B cell (primary cell): ENCODE measurements around the gene LRP5. TPM values are rescaled to one million over a fixed set of nuclear protein-coding genes. Genes with fewer than 3 reads are reported as not detected.

Experiments used
- ATAC-seq: fragments of 200-7000 bp; cut with Tn5 transposase; one replicate; pipeline ENCODE4 v1.10.0; 2021; ENCODE audit warnings: low read depth, mild to moderate bottlenecking, moderate number of reproducible peaks, moderate library complexity
- CTCF ChIA-PET: fragments of 350-600 bp; sonication (Branson Sonifier 250); formaldehyde crosslinking; loops from one replicate; lab custom pipeline; 2021; ENCODE audit warnings: antibody characterized with exemption, inconsistent platforms; lab: Charles Lee
- POLR2A ChIA-PET: fragments of 350-600 bp; sonication (Branson Sonifier 250); formaldehyde crosslinking; loops from one replicate; lab custom pipeline; 2021; ENCODE audit warnings: antibody characterized with exemption; lab: Charles Lee
- DNase-seq: peaks from one replicate; pipeline ENCODE4 v3.0.0; 2013
- H2AFZ ChIP-seq: 2 replicates; pipeline ENCODE4 v1.6.1; 2012; ENCODE audit warnings: mild to moderate bottlenecking, low read depth, low read length; ENCODE audit not compliant: insufficient read depth, poor library complexity, severe bottlenecking
- H3K27ac ChIP-seq, 2 donors: 1 replicate in 1 of 2; 2 replicates in 1 of 2; pipeline ENCODE4 v1.5.1; 2012 to 2013; ENCODE audit warnings: low read length in 2 of 2, mild to moderate bottlenecking in 2 of 2, moderate library complexity in 1 of 2
- H3K27me3 ChIP-seq, 4 experiments: fragments of 200-600 bp in 1 of 4; sonication (generic) in 1 of 4; replicated peaks in 1 of 4; 1 replicate in 2 of 4; 2 replicates in 2 of 4; pipeline versions ENCODE4 v1.6.1 to v1.7.0; 2013 to 2016; ENCODE audit warnings: low read length in 3 of 4, mild to moderate bottlenecking in 2 of 4, mixed read lengths in 1 of 4, moderate library complexity in 1 of 4; ENCODE audit not compliant: insufficient read depth in 4 of 4, control insufficient read depth in 3 of 4; ENCODE audit errors: control extremely low read depth in 1 of 4
- H3K36me3 ChIP-seq, 2 experiments: replicated peaks in 1 of 2; 1 replicate in 1 of 2; 2 replicates in 1 of 2; pipeline versions ENCODE4 v1.6.1 to v1.7.1; 2013; ENCODE audit warnings: low read length in 1 of 2; ENCODE audit not compliant: insufficient read depth in 2 of 2, control insufficient read depth in 1 of 2; ENCODE audit errors: control extremely low read depth in 1 of 2, extremely low read depth in 1 of 2
- H3K4me1 ChIP-seq, 2 donors: fragments of 200-600 bp in 1 of 2; sonication (generic) in 1 of 2; 1 replicate in 1 of 2; 2 replicates in 1 of 2; pipeline versions ENCODE4 v1.5.1 to v1.6.1; 2013 to 2017; ENCODE audit warnings: low read length in 2 of 2; ENCODE audit not compliant: control insufficient read depth in 2 of 2, insufficient read depth in 2 of 2
- H3K4me2 ChIP-seq: replicated peaks from 2 replicates; pipeline ENCODE3; 2012; ENCODE audit warnings: mild to moderate bottlenecking, low read depth, low read length; ENCODE audit not compliant: poor library complexity, severe bottlenecking
- H3K4me3 ChIP-seq, 5 experiments: fragments of 200-600 bp in 1 of 5; sonication (generic) in 1 of 5; 1 replicate in 3 of 5; 2 replicates in 2 of 5; pipeline versions ENCODE4 v1.5.1 to v1.7.0; 2011 to 2016; ENCODE audit warnings: low read length in 4 of 5, mild to moderate bottlenecking in 4 of 5, low read depth in 2 of 5, control low read depth in 1 of 5, moderate library complexity in 1 of 5; ENCODE audit not compliant: insufficient read depth in 1 of 5; ENCODE audit errors: control extremely low read depth in 1 of 5, extremely low read depth in 1 of 5
- H3K79me2 ChIP-seq: fragments of 200-600 bp; sonication (generic); one replicate; pipeline ENCODE4 v1.6.0; 2016; ENCODE audit warnings: low read length; ENCODE audit not compliant: control insufficient read depth, insufficient read depth
- H3K9ac ChIP-seq: fragments of 200-600 bp; sonication (generic); 2 replicates; pipeline ENCODE4 v1.6.1; 2017; ENCODE audit warnings: mild to moderate bottlenecking, low read length, moderate library complexity
- H3K9me3 ChIP-seq, 3 donors: one replicate each; pipeline versions ENCODE4 v1.6.1 to v1.7.1; 2013; ENCODE audit warnings: low read length in 2 of 3; ENCODE audit not compliant: control insufficient read depth in 2 of 3, insufficient read depth in 1 of 3; ENCODE audit errors: control extremely low read depth in 1 of 3
- H4K20me1 ChIP-seq: 2 replicates; pipeline ENCODE4 v1.6.0; 2012; ENCODE audit warnings: mild to moderate bottlenecking, low read length; ENCODE audit not compliant: insufficient read depth, control insufficient read depth, poor library complexity, severe bottlenecking
- H3K27ac Mint-ChIP-seq: one replicate; pipeline ENCODE4 v1.8.0; 2021; ENCODE audit warnings: mixed read lengths
- H3K27me3 Mint-ChIP-seq: one replicate; pipeline ENCODE4 v1.8.0; 2021; ENCODE audit warnings: mixed read lengths
- H3K4me1 Mint-ChIP-seq: one replicate; pipeline ENCODE4 v1.8.0; 2021; ENCODE audit warnings: mixed read lengths
- H3K4me3 Mint-ChIP-seq: one replicate; pipeline ENCODE4 v1.8.0; 2021; ENCODE audit warnings: mixed read lengths
- H3K9me3 Mint-ChIP-seq: one replicate; pipeline ENCODE4 v1.8.0; 2022; ENCODE audit warnings: mixed read lengths; ENCODE audit not compliant: insufficient read depth
- EZH2 ChIP-seq: IDR thresholded peaks from 2 replicates; pipeline ENCODE4 v1.6.1; 2012; ENCODE audit warnings: borderline replicate concordance, low read depth, mild to moderate bottlenecking, moderate library complexity, low read length; ENCODE audit not compliant: insufficient read depth, poor library complexity, severe bottlenecking
- WGBS: methylation state at CpG from one replicate; pipeline ENCODE4 v1.1.5; 2013; ENCODE audit warnings: missing lambda C conversion rate; ENCODE audit not compliant: insufficient coverage; 5-methylcytosine and 5-hydroxymethylcytosine counted together
- intact Hi-C: fragments of 100-400 bp; cut with micrococcal nuclease; formaldehyde crosslinking; loops from one replicate; pipeline ENCODE4 v1.10.0; 2022
- polyA plus RNA-seq: library from polyadenylated mRNA; depleted of rRNA; stranded (reverse); fragments of >200 nt; gene quantifications from 2 replicates; pipeline ENCODE4 v1.2.3, GENCODE V29; 2012
- total RNA-seq, 2 donors: library from RNA; stranded (reverse); fragments of 120-200 nt in 1 of 2; gene quantifications; 1 replicate in 1 of 2; 2 replicates in 1 of 2; pipeline versions ENCODE4 v1.2.3 to v1.2.4, GENCODE V29; 2013 to 2022
- TF ChIP-seq, protein P1 (sequence below): fragments of 200-600 bp; IDR thresholded peaks from one replicate; pipeline ENCODE4 v1.8.0; 2022; ENCODE audit warnings: antibody characterized with exemption, mild to moderate bottlenecking

Gene LRP5
- total and polyA plus RNA-seq, 2 donors (not counting 1 experiment from before 2014, with no cell fraction given), result 2.4 to 13.9 TPM

DNA sequence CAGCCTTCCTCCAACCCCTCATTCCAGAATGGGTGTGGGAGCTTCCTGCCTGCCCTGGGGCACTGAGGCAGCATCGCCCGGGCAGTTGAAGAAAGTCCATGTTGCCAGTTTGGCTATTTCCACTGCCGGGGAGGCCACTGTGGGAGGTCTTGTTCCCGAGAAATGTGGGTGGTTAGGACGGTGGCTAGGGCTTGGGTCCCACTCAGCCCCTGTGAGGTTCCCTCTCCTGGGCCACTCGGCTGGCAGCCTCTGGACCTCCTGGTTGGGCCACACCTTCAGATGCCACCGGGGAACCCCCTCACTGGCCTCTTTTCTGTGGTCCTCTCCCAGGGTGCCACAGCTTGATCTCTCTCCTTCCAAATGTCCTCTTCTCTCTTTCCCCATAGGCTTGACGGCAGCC lies 143.1 kb downstream of the LRP5 start:
- no peak overlapping the region for H2AFZ ChIP-seq
- H3K4me3 Mint-ChIP-seq, result no peak overlapping the region
- H3K36me3 ChIP-seq, result no peaks in the 10 kb centered on the region
- H3K27ac Mint-ChIP-seq, result no peak overlapping the region
- TF ChIP-seq, protein P1, sequence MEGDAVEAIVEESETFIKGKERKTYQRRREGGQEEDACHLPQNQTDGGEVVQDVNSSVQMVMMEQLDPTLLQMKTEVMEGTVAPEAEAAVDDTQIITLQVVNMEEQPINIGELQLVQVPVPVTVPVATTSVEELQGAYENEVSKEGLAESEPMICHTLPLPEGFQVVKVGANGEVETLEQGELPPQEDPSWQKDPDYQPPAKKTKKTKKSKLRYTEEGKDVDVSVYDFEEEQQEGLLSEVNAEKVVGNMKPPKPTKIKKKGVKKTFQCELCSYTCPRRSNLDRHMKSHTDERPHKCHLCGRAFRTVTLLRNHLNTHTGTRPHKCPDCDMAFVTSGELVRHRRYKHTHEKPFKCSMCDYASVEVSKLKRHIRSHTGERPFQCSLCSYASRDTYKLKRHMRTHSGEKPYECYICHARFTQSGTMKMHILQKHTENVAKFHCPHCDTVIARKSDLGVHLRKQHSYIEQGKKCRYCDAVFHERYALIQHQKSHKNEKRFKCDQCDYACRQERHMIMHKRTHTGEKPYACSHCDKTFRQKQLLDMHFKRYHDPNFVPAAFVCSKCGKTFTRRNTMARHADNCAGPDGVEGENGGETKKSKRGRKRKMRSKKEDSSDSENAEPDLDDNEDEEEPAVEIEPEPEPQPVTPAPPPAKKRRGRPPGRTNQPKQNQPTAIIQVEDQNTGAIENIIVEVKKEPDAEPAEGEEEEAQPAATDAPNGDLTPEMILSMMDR, result no peak
- no peak for TF ChIP-seq EZH2
- CTCF ChIA-PET, result no interaction called here
- H3K27me3 Mint-ChIP-seq, result no peaks in the 10 kb centered on the region
- H3K4me1 Mint-ChIP-seq, result peaks cover 8% of the 10 kb centered on the region
- no peak overlapping the region for H3K9ac ChIP-seq
- H3K4me1 ChIP-seq, result peaks cover 0 to 6% of the 10 kb centered on the region in 2 donors
- no peaks in the 10 kb centered on the region for H4K20me1 ChIP-seq
- no peak overlapping the region for H3K4me2 ChIP-seq
- intact Hi-C loops, result no loop called here
- no peaks in the 10 kb centered on the region for H3K27me3 ChIP-seq
- H3K9me3 Mint-ChIP-seq, result no peaks in the 10 kb centered on the region
- no peak overlapping the region for H3K27ac ChIP-seq
- 96% methylated on average over 8 of the region's 8 CpGs for WGBS
- ATAC-seq (no peak), DNase-seq (no peak)
- POLR2A ChIA-PET, result interaction anchor here (0.7 kb wide), 1 partner anchor 35 kb away, joined by 5 read pairs; no protein-coding TSS in a partner anchor
- H3K79me2 ChIP-seq, result no peaks in the 10 kb centered on the region
- H3K9me3 ChIP-seq, result no peaks in the 10 kb centered on the region
- no peak overlapping the region for H3K4me3 ChIP-seq

DNA sequence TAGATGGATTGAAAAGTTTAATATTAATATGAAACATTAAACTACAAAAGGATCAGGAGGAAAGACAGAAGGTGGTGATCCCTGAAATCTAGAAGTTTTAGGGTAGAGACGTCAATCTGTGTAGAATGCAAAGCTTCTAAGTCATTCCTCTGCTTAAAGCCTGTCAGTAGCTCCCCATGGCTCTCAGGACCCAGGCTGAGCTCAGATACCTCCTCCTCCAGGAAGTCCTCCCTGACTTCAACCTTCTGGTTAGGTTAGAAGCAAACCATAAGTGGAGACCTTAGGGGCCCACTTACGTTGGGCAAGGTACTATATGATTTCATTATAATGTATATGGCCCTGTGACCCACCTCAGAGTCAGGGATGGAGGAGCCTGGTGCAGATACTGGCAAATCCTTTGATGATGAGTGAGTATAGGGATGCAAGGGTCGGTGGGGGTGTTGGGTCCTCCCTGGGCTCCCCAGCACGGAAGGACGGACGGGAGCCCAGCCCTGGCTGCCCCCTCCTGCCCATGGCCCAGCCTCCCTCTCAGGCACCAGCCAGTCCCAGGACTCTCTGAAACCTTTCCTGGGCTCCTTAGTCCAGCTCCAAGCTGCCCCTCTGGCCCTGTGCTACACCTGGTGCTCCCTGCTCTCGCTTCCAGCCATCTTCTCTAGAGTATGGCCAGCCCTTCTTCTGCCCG lies 145.0 kb downstream of the LRP5 start:
- peaks cover 18% of the 10 kb centered on the region for H3K79me2 ChIP-seq
- TF ChIP-seq, protein P1, result no peak
- TF ChIP-seq EZH2, result no peak
- Mint-ChIP-seq H3K27ac (no peak overlapping the region), H3K9me3 (no peaks in the 10 kb centered on the region), H3K4me1 (peaks cover 16% of the 10 kb centered on the region), H3K27me3 (no peaks in the 10 kb centered on the region), H3K4me3 (no peak overlapping the region)
- WGBS, result 79% methylated on average over 6 of the region's 8 CpGs
- peaks cover 10% of the 10 kb centered on the region for H4K20me1 ChIP-seq
- ATAC-seq (no peak), DNase-seq (no peak)
- no peak overlapping the region for H3K4me3 ChIP-seq
- ChIA-PET CTCF (no interaction called here), POLR2A (interaction anchor here (0.5 kb wide), 1 partner anchor 496 kb away, joined by 3 read pairs; no protein-coding TSS in a partner anchor)
- no peak overlapping the region for H2AFZ ChIP-seq
- no peaks in the 10 kb centered on the region for H3K9me3 ChIP-seq
- intact Hi-C loops, result no loop called here
- H3K4me2 ChIP-seq, result no peak overlapping the region
- H3K27me3 ChIP-seq, result no peaks in the 10 kb centered on the region
- H3K9ac ChIP-seq, result no peak overlapping the region
- H3K27ac ChIP-seq, result no peak overlapping the region
- H3K36me3 ChIP-seq, result no peaks in the 10 kb centered on the region
- H3K4me1 ChIP-seq, result peaks cover 9 to 16% of the 10 kb centered on the region in 2 donors
